Right atrium auricular region (tissue), 2 donors: ENCODE results near the gene UBE2D4. TPM values are rescaled to one million over a fixed set of nuclear protein-coding genes. Genes with fewer than 3 reads are reported as not detected.

Experiments
- DNase-seq: peaks from one replicate; pipeline ENCODE4 v3.0.0-alpha.2; 2019; ENCODE audit warnings: low spot score
- H3K27ac ChIP-seq, 2 donors: fragments of 200-600 bp; sonication (generic); 1 replicate in 1 of 2; 2 replicates in 1 of 2; pipeline ENCODE4 v1.5.1; 2016 to 2019
- H3K27me3 ChIP-seq, 2 donors: fragments of 200-600 bp; sonication (generic); one replicate each; pipeline versions ENCODE4 v1.5.1 to v1.6.0; 2017 to 2019
- H3K36me3 ChIP-seq: fragments of 200-600 bp; sonication (generic); one replicate; pipeline ENCODE4 v1.5.1; 2016
- H3K4me1 ChIP-seq, 2 donors: fragments of 200-600 bp; sonication (generic); one replicate each; pipeline versions ENCODE4 v1.5.1 to v1.6.0; 2017 to 2019
- H3K4me3 ChIP-seq, 2 donors: fragments of 200-600 bp; sonication (generic); 1 replicate in 1 of 2; 2 replicates in 1 of 2; pipeline ENCODE4 v1.5.1; 2017 to 2019; ENCODE audit warnings: mild to moderate bottlenecking in 1 of 2, moderate library complexity in 1 of 2
- H3K9me3 ChIP-seq, 2 donors: fragments of 200-600 bp; sonication (generic); one replicate each; pipeline ENCODE4 v1.5.1; 2019
- CTCF ChIP-seq, 2 donors: fragments of 200-600 bp; sonication (generic); IDR thresholded peaks; one replicate each; pipeline ENCODE4 v1.5.1; 2019; ENCODE audit warnings: antibody characterized with exemption in 2 of 2
- total RNA-seq, 2 donors: library from RNA; depleted of rRNA; stranded (reverse); fragments of >200 nt; gene quantifications; one replicate each; pipeline ENCODE4 v1.1.0, GENCODE V29; 2016

The UBE2D4 gene
- total RNA-seq, 2 donors from 2014 or later: 47.4 to 50.5 TPM

GRCh38 chr7:43943417-43944187 is 17.4 kb downstream of the UBE2D4 start:
- H3K27ac ChIP-seq: no peak overlapping the region
- H3K9me3 ChIP-seq: no peaks in the 10 kb centered on the region
- no peaks in the 10 kb centered on the region for H3K27me3 ChIP-seq
- no peak for TF ChIP-seq CTCF (IDR thresholded peaks at IDR 0.05)
- H3K36me3 ChIP-seq: peaks cover 19% of the 10 kb centered on the region
- H3K4me1 ChIP-seq: no peaks in the 10 kb centered on the region
- no peak overlapping the region for H3K4me3 ChIP-seq
- DNase-seq: no peak

- H3K4me1 ChIP-seq: no peaks in the 10 kb centered on the region
- H3K27me3 ChIP-seq: no peaks in the 10 kb centered on the region
- H3K36me3 ChIP-seq: peaks cover 16% of the 10 kb centered on the region
- no peaks in the 10 kb centered on the region for H3K9me3 ChIP-seq
- DNase-seq: no peak
- no peak overlapping the region for H3K27ac ChIP-seq
- H3K4me3 ChIP-seq: no peak overlapping the region
- no peak for TF ChIP-seq CTCF (IDR thresholded peaks at IDR 0.05)
These were observed 18.1 kb downstream of the UBE2D4 start for GRCh38 chr7:43944286-43944685.

- peaks cover 19% of the 10 kb centered on the region for H3K36me3 ChIP-seq
- no peak for DNase-seq
- no peak overlapping the region for H3K27ac ChIP-seq
- H3K4me3 ChIP-seq: no peak overlapping the region
- H3K9me3 ChIP-seq: no peaks in the 10 kb centered on the region
- no peaks in the 10 kb centered on the region for H3K4me1 ChIP-seq
- H3K27me3 ChIP-seq: no peaks in the 10 kb centered on the region
- no peak for TF ChIP-seq CTCF (IDR thresholded peaks at IDR 0.05)
These were observed 25.8 kb downstream of the UBE2D4 start for GRCh38 chr7:43952028-43952427.

GRCh38 chr7:43953071-43953470 is 26.8 kb downstream of the UBE2D4 start:
- no peak overlapping the region for H3K27ac ChIP-seq
- no peak for DNase-seq
- peaks cover 12% of the 10 kb centered on the region for H3K36me3 ChIP-seq
- no peaks in the 10 kb centered on the region for H3K4me1 ChIP-seq
- H3K27me3 ChIP-seq: no peaks in the 10 kb centered on the region
- no peak overlapping the region for H3K4me3 ChIP-seq
- TF ChIP-seq CTCF (IDR thresholded peaks at IDR 0.05): no peak
- no peaks in the 10 kb centered on the region for H3K9me3 ChIP-seq

- H3K36me3 ChIP-seq: peaks cover 12% of the 10 kb centered on the region
- H3K9me3 ChIP-seq: no peaks in the 10 kb centered on the region
- TF ChIP-seq CTCF (IDR thresholded peaks at IDR 0.05): peak in 1 of 2 donors; percentile 55
- H3K27ac ChIP-seq: no peak overlapping the region
- no peak overlapping the region for H3K4me3 ChIP-seq
- H3K27me3 ChIP-seq: no peaks in the 10 kb centered on the region
- H3K4me1 ChIP-seq: no peaks in the 10 kb centered on the region
- DNase-seq: no peak
These were observed 28.4 kb downstream of the UBE2D4 start for GRCh38 chr7:43954524-43955228.
